GM23338 (cell line): ENCODE measurements around the gene SCRT2. TPM values are rescaled to one million over a fixed set of nuclear protein-coding genes. Genes with fewer than 3 reads are reported as not detected.

Experiments used
- ATAC-seq: fragments of 200-7000 bp; cut with Tn5 transposase; 3 replicates; pipeline ENCODE4 v1.9.1; 2020
- DNase-seq: peaks from one replicate; pipeline ENCODE4 v3.0.0-alpha.2; 2015; ENCODE audit warnings: low spot score
- H2AFZ ChIP-seq: fragments of 200-600 bp; sonication (generic); 2 replicates; pipeline ENCODE4 v1.8.0; 2016; ENCODE audit warnings: antibody characterized with exemption, mild to moderate bottlenecking, moderate library complexity
- H3F3A ChIP-seq: fragments of 200-600 bp; sonication (generic); replicated peaks from 2 replicates; pipeline ENCODE4 v1.8.0; 2017; ENCODE audit warnings: antibody characterized with exemption, mixed run types, low read depth
- H3K27ac ChIP-seq: fragments of 200-600 bp; sonication (generic); 2 replicates; pipeline ENCODE4 v1.6.1; 2016; ENCODE audit warnings: low read depth
- H3K27me3 ChIP-seq: fragments of 200-600 bp; sonication (generic); 2 replicates; pipeline ENCODE4 v1.8.0; 2016; ENCODE audit warnings: mild to moderate bottlenecking, mixed run types, moderate library complexity; ENCODE audit not compliant: insufficient read depth
- H3K36me3 ChIP-seq: fragments of 200-600 bp; sonication (generic); 2 replicates; pipeline ENCODE4 v1.8.0; 2016; ENCODE audit warnings: mild to moderate bottlenecking; ENCODE audit not compliant: insufficient read depth
- H3K4me1 ChIP-seq: fragments of 200-600 bp; sonication (generic); 2 replicates; pipeline ENCODE4 v1.8.0; 2016; ENCODE audit warnings: mild to moderate bottlenecking, moderate library complexity; ENCODE audit not compliant: insufficient read depth
- H3K4me2 ChIP-seq: fragments of 200-600 bp; sonication (generic); 2 replicates; pipeline ENCODE4 v1.7.1; 2017; ENCODE audit warnings: mixed run types
- H3K4me3 ChIP-seq: fragments of 200-600 bp; sonication (generic); 2 replicates; pipeline ENCODE4 v1.6.1; 2016; ENCODE audit warnings: mixed run types
- H3K79me2 ChIP-seq: fragments of 200-600 bp; sonication (generic); replicated peaks from 2 replicates; pipeline ENCODE4 v1.8.0; 2017; ENCODE audit warnings: mild to moderate bottlenecking; ENCODE audit not compliant: insufficient read depth
- H3K9me2 ChIP-seq: fragments of 200-600 bp; sonication (generic); 2 replicates; pipeline ENCODE4 v1.8.0; 2017; ENCODE audit not compliant: insufficient read depth
- H4K20me1 ChIP-seq: fragments of 200-600 bp; sonication (generic); replicated peaks from 2 replicates; pipeline ENCODE4 v1.8.0; 2017; ENCODE audit warnings: mild to moderate bottlenecking; ENCODE audit not compliant: insufficient read depth
- H3K27ac Mint-ChIP-seq: 2 replicates; pipeline ENCODE4 v1.8.0; 2020; ENCODE audit warnings: inconsistent platforms, mild to moderate bottlenecking, moderate library complexity, mixed read lengths
- H3K27me3 Mint-ChIP-seq: 3 replicates; pipeline ENCODE4 v1.8.0; 2022; ENCODE audit warnings: low read depth, mild to moderate bottlenecking, moderate library complexity, mixed read lengths, inconsistent platforms; ENCODE audit not compliant: insufficient read depth, poor library complexity
- H3K36me3 Mint-ChIP-seq: 3 replicates; pipeline ENCODE4 v1.8.0; 2021; ENCODE audit warnings: low read depth, mild to moderate bottlenecking, inconsistent platforms, moderate library complexity, mixed read lengths
- H3K4me1 Mint-ChIP-seq: 3 replicates; pipeline ENCODE4 v1.8.0; 2020; ENCODE audit warnings: mild to moderate bottlenecking, inconsistent platforms, mixed read lengths
- H3K4me3 Mint-ChIP-seq: 3 replicates; pipeline ENCODE4 v1.8.0; 2021; ENCODE audit warnings: moderate library complexity, mild to moderate bottlenecking, inconsistent platforms, mixed read lengths
- H3K9me3 Mint-ChIP-seq: 3 replicates; pipeline ENCODE4 v1.8.0; 2020; ENCODE audit warnings: moderate library complexity, mild to moderate bottlenecking, inconsistent platforms, mixed read lengths
- CREB1 ChIP-seq: fragments of 250-450 bp; sonication (Bioruptor Pico); IDR thresholded peaks from 2 replicates; pipeline ENCODE4 v1.5.0; 2020; ENCODE audit warnings: low read depth, mild to moderate bottlenecking, moderate library complexity
- CTCF ChIP-seq, 2 experiments: fragments of 200-600 bp in 1 of 2; sonication (generic) in 1 of 2; conservative IDR thresholded peaks; 2 replicates each; pipeline versions ENCODE4 v1.5.1 to v1.6.1; 2016 to 2017; ENCODE audit warnings: antibody characterized with exemption in 2 of 2, low read depth in 2 of 2, mild to moderate bottlenecking in 2 of 2, moderate library complexity in 1 of 2
- EZH2 ChIP-seq: fragments of 200-600 bp; sonication (generic); IDR thresholded peaks from one replicate; pipeline ENCODE4 v1.8.0; 2017; ENCODE audit warnings: antibody characterized with exemption, mild to moderate bottlenecking, low read depth; ENCODE audit not compliant: unreplicated experiment
- EZH2phosphoT487 ChIP-seq: fragments of 200-600 bp; sonication (generic); IDR thresholded peaks from one replicate; pipeline ENCODE4 v1.8.1; 2018; ENCODE audit warnings: antibody characterized with exemption; ENCODE audit not compliant: unreplicated experiment
- JUNB ChIP-seq: IDR thresholded peaks from one replicate; pipeline ENCODE4 v1.6.1; 2016; ENCODE audit warnings: antibody characterized with exemption; ENCODE audit not compliant: unreplicated experiment
- NANOG ChIP-seq: IDR thresholded peaks from 2 replicates; pipeline ENCODE4 v1.6.1; 2016; ENCODE audit warnings: antibody characterized with exemption, borderline replicate concordance
- POLR2AphosphoS5 ChIP-seq: IDR thresholded peaks from 2 replicates; pipeline ENCODE4 v1.6.1; 2016; ENCODE audit warnings: antibody characterized with exemption, low read depth
- STAT1 ChIP-seq: IDR thresholded peaks from one replicate; pipeline ENCODE4 v1.6.1; 2016; ENCODE audit warnings: antibody characterized with exemption; ENCODE audit not compliant: unreplicated experiment
- ZNF114 ChIP-seq: fragments of 250-450 bp; sonication (Bioruptor Pico); IDR thresholded peaks from 2 replicates; pipeline ENCODE4 v1.5.0; 2020; ENCODE audit warnings: mild to moderate bottlenecking, moderate library complexity
- ZNF331 ChIP-seq: fragments of 250-450 bp; sonication (Bioruptor Pico); IDR thresholded peaks from 2 replicates; pipeline ENCODE4 v1.5.0; 2020; ENCODE audit warnings: low read depth, mild to moderate bottlenecking, moderate library complexity
- polyA plus RNA-seq: library from polyadenylated mRNA; unstranded; fragments of >200 nt; fragmentation: Nextera tagmentation; extraction: Ambion mirVana; gene quantifications from 2 replicates; pipeline ENCODE4 v1.2.1, GENCODE V29; 2016
- total RNA-seq: library from RNA; depleted of rRNA; stranded (reverse); fragments of >200 nt; shearing (Covaris generic); gene quantifications from 2 replicates; pipeline ENCODE4 v1.2.3, GENCODE V29; 2014
- TF ChIP-seq, protein P1 (sequence below): IDR thresholded peaks from one replicate; pipeline ENCODE4 v1.6.1; 2018; ENCODE audit warnings: antibody characterized with exemption; ENCODE audit not compliant: unreplicated experiment
- TF ChIP-seq, protein P2 (sequence below): IDR thresholded peaks from 2 replicates; pipeline ENCODE4 v1.6.1; 2016; ENCODE audit warnings: antibody characterized with exemption

Gene SCRT2
- total and polyA plus RNA-seq, 2 experiments from 2014 or later = 0.31 TPM; not detected in 1

DNA sequence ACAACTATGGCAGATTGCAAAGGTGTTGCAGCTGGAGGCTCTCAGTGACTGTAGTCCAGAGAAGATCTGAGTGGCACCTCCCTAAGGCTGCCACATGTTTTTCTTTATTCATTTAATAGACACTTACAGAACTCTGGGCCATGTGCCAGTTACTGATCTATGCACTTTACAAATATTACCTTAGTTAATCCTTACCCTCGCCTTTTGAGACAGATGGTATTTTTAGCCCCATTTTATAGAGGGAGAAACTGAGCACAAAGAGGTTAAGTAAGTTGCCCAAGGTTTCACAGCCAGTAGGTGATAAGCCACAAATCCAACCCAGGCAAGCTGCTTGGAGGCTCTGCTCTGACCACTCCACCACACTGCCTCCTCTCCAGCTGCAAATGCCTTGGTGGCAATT, 6.5 kb upstream of the SCRT2 start:
- Histone ChIP-seq H3K4me1 (peaks cover under 1% of the 10 kb centered on the region; the same call in 1 of the 2 replicates), H3F3A (no peaks in the 10 kb centered on the region), H3K4me2 (no peak overlapping the region), H3K4me3 (no peak overlapping the region), H3K27ac (no peak overlapping the region), H2AFZ (peak overlapping the region; percentile 43; the same call in 1 of the 2 replicates), H3K9me2 (no peaks in the 10 kb centered on the region), H4K20me1 (no peaks in the 10 kb centered on the region), H3K79me2 (no peaks in the 10 kb centered on the region), H3K27me3 (peaks cover 10% of the 10 kb centered on the region), H3K36me3 (no peaks in the 10 kb centered on the region)
- ATAC-seq (no peak), DNase-seq (no peak)
- Mint-ChIP-seq H3K27ac (no peak overlapping the region), H3K4me3 (no peak overlapping the region), H3K9me3 (no peaks in the 10 kb centered on the region), H3K27me3 (peaks cover 14% of the 10 kb centered on the region), H3K36me3 (no peaks in the 10 kb centered on the region), H3K4me1 (peaks cover 6% of the 10 kb centered on the region; the same call in 1 of the 3 replicates)
- TF ChIP-seq STAT1 = no peak
- TF ChIP-seq EZH2 = no peak
- TF ChIP-seq CTCF (conservative IDR thresholded peaks at IDR 0.05; ENCODE audit: low read depth in 2 of 2) = no peak
- TF ChIP-seq EZH2phosphoT487 = no peak
- TF ChIP-seq, protein P1, sequence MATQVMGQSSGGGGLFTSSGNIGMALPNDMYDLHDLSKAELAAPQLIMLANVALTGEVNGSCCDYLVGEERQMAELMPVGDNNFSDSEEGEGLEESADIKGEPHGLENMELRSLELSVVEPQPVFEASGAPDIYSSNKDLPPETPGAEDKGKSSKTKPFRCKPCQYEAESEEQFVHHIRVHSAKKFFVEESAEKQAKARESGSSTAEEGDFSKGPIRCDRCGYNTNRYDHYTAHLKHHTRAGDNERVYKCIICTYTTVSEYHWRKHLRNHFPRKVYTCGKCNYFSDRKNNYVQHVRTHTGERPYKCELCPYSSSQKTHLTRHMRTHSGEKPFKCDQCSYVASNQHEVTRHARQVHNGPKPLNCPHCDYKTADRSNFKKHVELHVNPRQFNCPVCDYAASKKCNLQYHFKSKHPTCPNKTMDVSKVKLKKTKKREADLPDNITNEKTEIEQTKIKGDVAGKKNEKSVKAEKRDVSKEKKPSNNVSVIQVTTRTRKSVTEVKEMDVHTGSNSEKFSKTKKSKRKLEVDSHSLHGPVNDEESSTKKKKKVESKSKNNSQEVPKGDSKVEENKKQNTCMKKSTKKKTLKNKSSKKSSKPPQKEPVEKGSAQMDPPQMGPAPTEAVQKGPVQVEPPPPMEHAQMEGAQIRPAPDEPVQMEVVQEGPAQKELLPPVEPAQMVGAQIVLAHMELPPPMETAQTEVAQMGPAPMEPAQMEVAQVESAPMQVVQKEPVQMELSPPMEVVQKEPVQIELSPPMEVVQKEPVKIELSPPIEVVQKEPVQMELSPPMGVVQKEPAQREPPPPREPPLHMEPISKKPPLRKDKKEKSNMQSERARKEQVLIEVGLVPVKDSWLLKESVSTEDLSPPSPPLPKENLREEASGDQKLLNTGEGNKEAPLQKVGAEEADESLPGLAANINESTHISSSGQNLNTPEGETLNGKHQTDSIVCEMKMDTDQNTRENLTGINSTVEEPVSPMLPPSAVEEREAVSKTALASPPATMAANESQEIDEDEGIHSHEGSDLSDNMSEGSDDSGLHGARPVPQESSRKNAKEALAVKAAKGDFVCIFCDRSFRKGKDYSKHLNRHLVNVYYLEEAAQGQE = no peak
- no peak for TF ChIP-seq ZNF331 (CRISPR knock-in tag)
- TF ChIP-seq, protein P2, sequence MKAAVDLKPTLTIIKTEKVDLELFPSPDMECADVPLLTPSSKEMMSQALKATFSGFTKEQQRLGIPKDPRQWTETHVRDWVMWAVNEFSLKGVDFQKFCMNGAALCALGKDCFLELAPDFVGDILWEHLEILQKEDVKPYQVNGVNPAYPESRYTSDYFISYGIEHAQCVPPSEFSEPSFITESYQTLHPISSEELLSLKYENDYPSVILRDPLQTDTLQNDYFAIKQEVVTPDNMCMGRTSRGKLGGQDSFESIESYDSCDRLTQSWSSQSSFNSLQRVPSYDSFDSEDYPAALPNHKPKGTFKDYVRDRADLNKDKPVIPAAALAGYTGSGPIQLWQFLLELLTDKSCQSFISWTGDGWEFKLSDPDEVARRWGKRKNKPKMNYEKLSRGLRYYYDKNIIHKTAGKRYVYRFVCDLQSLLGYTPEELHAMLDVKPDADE = no peak

- no peak overlapping the region for H3K27ac Mint-ChIP-seq
- Histone ChIP-seq H2AFZ (no peak overlapping the region), H3K36me3 (no peaks in the 10 kb centered on the region), H3K79me2 (no peaks in the 10 kb centered on the region), H3F3A (0 out of 2 replicates have a peak, but pooled peaks cover 4% of the 10 kb centered on the region), H3K4me1 (peaks cover 10% of the 10 kb centered on the region; the same call in 1 of the 2 replicates), H4K20me1 (no peaks in the 10 kb centered on the region), H3K9me2 (no peaks in the 10 kb centered on the region), H3K27me3 (peaks cover 24% of the 10 kb centered on the region), H3K27ac (no peak overlapping the region), H3K4me2 (no peak overlapping the region), H3K4me3 (no peak overlapping the region)
- no peak for ATAC-seq
- H3K27me3 Mint-ChIP-seq = peaks cover 24% of the 10 kb centered on the region
- no peaks in the 10 kb centered on the region for H3K9me3 Mint-ChIP-seq
- DNase-seq = no peak
- H3K4me1 Mint-ChIP-seq = peaks cover 9% of the 10 kb centered on the region
- H3K36me3 Mint-ChIP-seq = no peaks in the 10 kb centered on the region
- no peak overlapping the region for H3K4me3 Mint-ChIP-seq
- TF ChIP-seq CREB1 (CRISPR knock-in tag) (no peak), JUNB (no peak), NANOG (no peak), CTCF (conservative IDR thresholded peaks at IDR 0.05; ENCODE audit: low read depth in 2 of 2) (no peak), ZNF331 (CRISPR knock-in tag) (no peak), POLR2AphosphoS5 (no peak), ZNF114 (CRISPR knock-in tag) (no peak)
- TF ChIP-seq, protein P1 = no peak
These were observed 5.1 kb upstream of the SCRT2 start for GRCh38 chr20:680638-681187.
